ENCODE results near the gene PCBP4. TPM values are rescaled to one million over a fixed set of nuclear protein-coding genes. Genes with fewer than 3 reads are reported as not detected.
A peak's percentile ranks its signal among the peaks of the same experiment; 100 is the strongest.

PCBP4 gene
- 10.3 and 11.0 TPM in 2 replicates for total RNA-seq

GRCh38 chr3:51967384-51968169 is at the start of gene PCBP4:
Gene PCBP4, minus strand, starts transcription at chr3:51967454. Its CDS starts 6,214 bp downstream, at chr3:51961240.
- CTCF ChIA-PET = interaction anchor here (1.4 kb wide), 1 partner anchor 25 kb away, joined by 3 read pairs; the partner anchor contains the start of gene PARP3
- Mint-ChIP-seq H3K9me3 (no peaks in the 10 kb centered on the region), H3K27me3 (peaks cover 5% of the 10 kb centered on the region), H3K4me3 (peak within 1 kb of the TSS; percentile 85), H3K36me3 (ENCODE audit: low read depth) (peaks cover 1% of the 10 kb centered on the region), H3K4me1 (peaks cover 16% of the 10 kb centered on the region), H3K27ac (peak within 1 kb of the TSS; percentile 66)
- peak; percentile 42 for DNase-seq
- intact Hi-C loops (cut with micrococcal nuclease) = loop anchor here (1.0 kb wide), 1 partner anchor 11 kb away; no protein-coding TSS in a partner anchor
- POLR2A ChIA-PET = interaction anchor here (0.6 to 2.4 kb wide), 6 partner anchors 15 to 467 kb away, joined by 3 to 7 read pairs (median 5); partner anchors contain the start of genes ACY1, PARP3, RPL29 and RRP9
- peak; percentile 77 for ATAC-seq (ENCODE audit: low read depth)
- TF ChIP-seq CTCF (IDR thresholded peaks at IDR 0.05) = no peak

GRCh38 chr3:52015438-52016228 is 48.4 kb upstream of the PCBP4 start:
- no peak for TF ChIP-seq CTCF (IDR thresholded peaks at IDR 0.05)
- CTCF ChIA-PET = no interaction called here
- Mint-ChIP-seq H3K4me1 (no peaks in the 10 kb centered on the region), H3K27ac (no peak overlapping the region), H3K27me3 (peaks cover 2% of the 10 kb centered on the region), H3K9me3 (no peaks in the 10 kb centered on the region), H3K4me3 (no peak overlapping the region), H3K36me3 (ENCODE audit: low read depth) (no peaks in the 10 kb centered on the region)
- intact Hi-C loops (cut with micrococcal nuclease) = no loop called here
- ATAC-seq (ENCODE audit: low read depth) = no peak
- DNase-seq = no peak
- POLR2A ChIA-PET = no interaction called here

GRCh38 chr3:52014613-52015012 is 47.4 kb upstream of the PCBP4 start:
- intact Hi-C loops (cut with micrococcal nuclease) = no loop called here
- ATAC-seq (ENCODE audit: low read depth) (no peak), DNase-seq (no peak)
- no peaks in the 10 kb centered on the region for H3K9me3 Mint-ChIP-seq
- H3K4me1 Mint-ChIP-seq = no peaks in the 10 kb centered on the region
- ChIA-PET POLR2A (no interaction called here), CTCF (no interaction called here)
- H3K27ac Mint-ChIP-seq = no peak overlapping the region
- no peaks in the 10 kb centered on the region for H3K36me3 Mint-ChIP-seq (ENCODE audit: low read depth)
- TF ChIP-seq CTCF (IDR thresholded peaks at IDR 0.05) = no peak
- H3K27me3 Mint-ChIP-seq = peaks cover 2% of the 10 kb centered on the region
- H3K4me3 Mint-ChIP-seq = no peak overlapping the region

GRCh38 chr3:52013802-52014598 is 46.7 kb upstream of the PCBP4 start:
- no peaks in the 10 kb centered on the region for H3K4me1 Mint-ChIP-seq
- H3K4me3 Mint-ChIP-seq = no peak overlapping the region
- DNase-seq = no peak
- CTCF ChIA-PET = no interaction called here
- ATAC-seq (ENCODE audit: low read depth) = no peak
- H3K36me3 Mint-ChIP-seq (ENCODE audit: low read depth) = no peaks in the 10 kb centered on the region
- no peak for TF ChIP-seq CTCF (IDR thresholded peaks at IDR 0.05)
- intact Hi-C loops (cut with micrococcal nuclease) = no loop called here
- POLR2A ChIA-PET = no interaction called here
- H3K27ac Mint-ChIP-seq = no peak overlapping the region
- peaks cover 2% of the 10 kb centered on the region for H3K27me3 Mint-ChIP-seq
- no peaks in the 10 kb centered on the region for H3K9me3 Mint-ChIP-seq
